Measurements from ENCODE around the gene CD79B.
A peak's percentile ranks its signal among the peaks of the same experiment; 100 is the strongest.
"Not testable (repeated sequence)": the region's sequence is repeated elsewhere in the genome, so short reads cannot be mapped to it uniquely, and the experiment has no call there.

CD79B gene

GRCh38 chr17:63909586-63909985 lies 22.5 kb downstream of the CD79B start:
- not testable (repeated sequence) for DNase-seq

- DNase-seq: peak; percentile 49
These were observed 24.9 kb downstream of the CD79B start for GRCh38 chr17:63907161-63907778.

- not testable (repeated sequence) for DNase-seq
These were observed 27.3 kb downstream of the CD79B start for GRCh38 chr17:63904796-63905195.

- DNase-seq: peak; percentile 66
These were observed 28.3 kb downstream of the CD79B start for GRCh38 chr17:63903787-63904201.

GRCh38 chr17:63901971-63902370 lies 30.2 kb downstream of the CD79B start:
- DNase-seq: not testable (repeated sequence)

GRCh38 chr17:63898899-63899798 lies 33.0 kb downstream of the CD79B start:
- not testable (repeated sequence) for DNase-seq

GRCh38 chr17:63896524-63897354 lies 35.4 kb downstream of the CD79B start, which contains the start of gene CSH1:
Gene CSH1 (minus strand): TSS chr17:63896574. CDS start chr17:63896511, 63 bp downstream.
- DNase-seq: not testable (repeated sequence)

- DNase-seq: not testable (repeated sequence)
These were observed 37.3 kb downstream of the CD79B start for GRCh38 chr17:63894821-63895220.

GRCh38 chr17:63894021-63894420 lies 38.1 kb downstream of the CD79B start:
- not testable (repeated sequence) for DNase-seq

GRCh38 chr17:63892316-63893037 lies 39.7 kb downstream of the CD79B start:
- not testable (repeated sequence) for DNase-seq

GRCh38 chr17:63889026-63889848 lies 42.9 kb downstream of the CD79B start:
- peak; percentile 78 for DNase-seq

- not testable (repeated sequence) for DNase-seq
These were observed 47.0 kb downstream of the CD79B start for GRCh38 chr17:63885119-63885518.

- DNase-seq: not testable (repeated sequence)
These were observed 49.5 kb downstream of the CD79B start for GRCh38 chr17:63882626-63883126.

- peak; percentile 64 for DNase-seq
These were observed 50.1 kb downstream of the CD79B start, which contains the start of gene GH2 for GRCh38 chr17:63881935-63882601. Gene GH2 (minus strand): TSS chr17:63881944. CDS start chr17:63881801, 143 bp downstream.

- not testable (repeated sequence) for DNase-seq
These were observed 50.8 kb downstream of the CD79B start for GRCh38 chr17:63881337-63881736.

- no peak for DNase-seq
These were observed 51.4 kb downstream of the CD79B start for GRCh38 chr17:63880706-63881105.
